Neural cell (in vitro differentiated cells): ENCODE measurements around the gene HYLS1. TPM values are rescaled to one million over a fixed set of nuclear protein-coding genes. Genes with fewer than 3 reads are reported as not detected.
"Not testable (repeated sequence)": the region's sequence is repeated elsewhere in the genome, so short reads cannot be mapped to it uniquely, and the experiment has no call there.

ENCODE experiments used
- H2AFZ ChIP-seq: fragments of 200-600, 300-800 bp; sonication (generic), shearing (Covaris generic); 2 replicates; pipeline ENCODE4 v1.6.0; 2014; ENCODE audit warnings: low read depth, mild to moderate bottlenecking, antibody characterized with exemption, low read length, moderate library complexity
- H3F3A ChIP-seq: fragments of 200-600 bp; shearing (Covaris generic); 2 replicates; pipeline ENCODE4 v1.6.1; 2016; ENCODE audit warnings: mild to moderate bottlenecking, moderate library complexity, mixed read lengths, antibody characterized with exemption, low read length; ENCODE audit not compliant: insufficient read depth, poor library complexity, severe bottlenecking
- H3K27ac ChIP-seq: fragments of 200-600, 300-800 bp; sonication (generic), shearing (Covaris generic); 2 replicates; pipeline ENCODE4 v1.5.1; 2014; ENCODE audit warnings: mild to moderate bottlenecking, low read length, moderate library complexity
- H3K27me3 ChIP-seq: fragments of 300-800, 200-600 bp; sonication (generic), shearing (Covaris generic); 2 replicates; pipeline ENCODE4 v1.6.0; 2014; ENCODE audit warnings: mild to moderate bottlenecking, low read depth, low read length, moderate library complexity; ENCODE audit not compliant: insufficient read depth
- H3K36me3 ChIP-seq: fragments of 300-800, 200-600 bp; sonication (generic), shearing (Covaris generic); 2 replicates; pipeline ENCODE4 v1.5.1; 2014; ENCODE audit warnings: mild to moderate bottlenecking, antibody characterized with exemption, low read length, moderate library complexity; ENCODE audit not compliant: insufficient read depth
- H3K4me2 ChIP-seq: fragments of 300-800, 200-600 bp; sonication (generic), shearing (Covaris generic); 2 replicates; pipeline ENCODE4 v1.6.0; 2014; ENCODE audit warnings: mild to moderate bottlenecking, low read length
- H3K4me3 ChIP-seq: fragments of 300-800, 200-600 bp; sonication (generic), shearing (Covaris generic); 2 replicates; pipeline ENCODE4 v1.5.1; 2014; ENCODE audit warnings: mild to moderate bottlenecking, low read length, moderate library complexity
- H3K79me2 ChIP-seq: fragments of 200-600 bp; shearing (Covaris generic); replicated peaks from 2 replicates; pipeline ENCODE4 v1.6.0; 2014; ENCODE audit warnings: mild to moderate bottlenecking, low read length, moderate library complexity; ENCODE audit not compliant: insufficient read depth
- H3K9ac ChIP-seq: fragments of 300-800, 200-600 bp; sonication (generic), shearing (Covaris generic); 2 replicates; pipeline ENCODE4 v1.6.1; 2016; ENCODE audit warnings: mild to moderate bottlenecking, low read length, mixed read lengths
- H3K9me2 ChIP-seq: fragments of 200-600 bp; shearing (Covaris generic); 2 replicates; pipeline ENCODE4 v1.6.1; 2016; ENCODE audit warnings: mild to moderate bottlenecking, low read length, mixed read lengths; ENCODE audit not compliant: insufficient read depth
- H3K9me3 ChIP-seq: fragments of 200-600, 300-800 bp; sonication (generic), shearing (Covaris generic); 2 replicates; pipeline ENCODE4 v1.6.1; 2016; ENCODE audit warnings: mild to moderate bottlenecking, mixed run types, low read length, moderate library complexity, mixed read lengths
- H4K20me1 ChIP-seq: fragments of 200-600 bp; shearing (Covaris generic); 2 replicates; pipeline ENCODE4 v1.6.1; 2016; ENCODE audit warnings: mild to moderate bottlenecking, mixed run types; ENCODE audit not compliant: insufficient read depth
- CTCF ChIP-seq: fragments of 450-650 bp; IDR thresholded peaks from 2 replicates; pipeline ENCODE4 v1.5.1; 2014; ENCODE audit warnings: antibody characterized with exemption, mild to moderate bottlenecking, moderate library complexity; ENCODE audit not compliant: poor library complexity, severe bottlenecking
- EP300 ChIP-seq: fragments of 450-650 bp; conservative IDR thresholded peaks from 2 replicates; pipeline ENCODE4 v1.6.1; 2014; ENCODE audit warnings: antibody characterized with exemption, mild to moderate bottlenecking, moderate library complexity; ENCODE audit not compliant: poor library complexity, severe bottlenecking
- EZH2 ChIP-seq: fragments of 200-600, 300-800 bp; shearing (Covaris generic), sonication (generic); IDR thresholded peaks from 2 replicates; pipeline ENCODE4 v1.6.1; 2014; ENCODE audit warnings: antibody characterized with exemption, low read length, borderline replicate concordance, mild to moderate bottlenecking; ENCODE audit not compliant: insufficient read depth, poor library complexity, severe bottlenecking
- POLR2AphosphoS5 ChIP-seq: IDR thresholded peaks from 2 replicates; pipeline ENCODE4 v1.6.1; 2012
- RAD21 ChIP-seq: fragments of 450-650 bp; conservative IDR thresholded peaks from 2 replicates; pipeline ENCODE4 v1.6.1; 2014; ENCODE audit warnings: antibody characterized with exemption, mild to moderate bottlenecking, moderate library complexity
- REST ChIP-seq: IDR thresholded peaks from 2 replicates; pipeline ENCODE4 v1.6.1; 2012; ENCODE audit warnings: borderline replicate concordance
- TAF1 ChIP-seq: IDR thresholded peaks from 2 replicates; pipeline ENCODE4 v1.6.1; 2012; ENCODE audit warnings: low read depth
- polyA plus RNA-seq: library from polyadenylated mRNA; depleted of rRNA; stranded (reverse); fragments of >200 nt; gene quantifications from 2 replicates; pipeline ENCODE4 v1.2.3, GENCODE V29; 2014

Gene HYLS1
- polyA plus RNA-seq, 1 donor from 2014 or later, result 6.0 TPM

- Histone ChIP-seq H3K4me2 (no peak overlapping the region), H2AFZ (no peak overlapping the region), H4K20me1 (no peaks in the 10 kb centered on the region), H3K9me2 (no peaks in the 10 kb centered on the region), H3K9ac (no peak overlapping the region), H3K27me3 (no peaks in the 10 kb centered on the region), H3K4me3 (no peak overlapping the region), H3K79me2 (no peaks in the 10 kb centered on the region), H3F3A (no peaks in the 10 kb centered on the region), H3K9me3 (peaks cover 6% of the 10 kb centered on the region), H3K36me3 (no peaks in the 10 kb centered on the region), H3K27ac (no peak overlapping the region)
- TF ChIP-seq EP300 (no peak), RAD21 (no peak), CTCF (no peak), TAF1 (no peak), POLR2AphosphoS5 (no peak), REST (no peak), EZH2 (no peak)
Observed at GRCh38 chr11:125846188-125846587, 41.3 kb upstream of the HYLS1 start.

GRCh38 chr11:125857670-125858069 lies 29.8 kb upstream of the HYLS1 start:
- not testable (repeated sequence) for H3K9me3 ChIP-seq, H3K4me2 ChIP-seq, H3K27ac ChIP-seq, H3K36me3 ChIP-seq, H3K9ac ChIP-seq, H3K79me2 ChIP-seq, H3K4me3 ChIP-seq, H3K9me2 ChIP-seq, H4K20me1 ChIP-seq, H3K27me3 ChIP-seq, H2AFZ ChIP-seq, H3F3A ChIP-seq

- H2AFZ ChIP-seq, H3F3A ChIP-seq, H3K9me3 ChIP-seq, H3K9ac ChIP-seq, H4K20me1 ChIP-seq, H3K27me3 ChIP-seq, H3K79me2 ChIP-seq, H3K4me3 ChIP-seq, H3K27ac ChIP-seq, H3K36me3 ChIP-seq, H3K4me2 ChIP-seq, H3K9me2 ChIP-seq: not testable (repeated sequence)
Observed at GRCh38 chr11:125862786-125863185, 24.7 kb upstream of the HYLS1 start.

GRCh38 chr11:125865354-125865753 lies 22.1 kb upstream of the HYLS1 start:
- H4K20me1 ChIP-seq, H3K36me3 ChIP-seq, H3K79me2 ChIP-seq, H3K9me2 ChIP-seq, H2AFZ ChIP-seq, H3K9ac ChIP-seq, H3K27ac ChIP-seq, H3K4me3 ChIP-seq, H3K9me3 ChIP-seq, H3K27me3 ChIP-seq, H3F3A ChIP-seq, H3K4me2 ChIP-seq: not testable (repeated sequence)
